Left lobe of liver (tissue), 2 donors: Measurements from ENCODE around the gene ZSWIM5. TPM values are rescaled to one million over a fixed set of nuclear protein-coding genes. Genes with fewer than 3 reads are reported as not detected.

Experiments
- ATAC-seq: fragments of 200-7000 bp; cut with Tn5 transposase; one replicate; pipeline ENCODE4 v1.9.1; 2020; ENCODE audit warnings: mild to moderate bottlenecking, moderate library complexity
- DNase-seq: peaks from one replicate; pipeline ENCODE4 v3.0.0-alpha.2; 2020; ENCODE audit warnings: low spot score
- total RNA-seq: library from RNA; stranded (reverse); gene quantifications from one replicate; pipeline ENCODE4 v1.2.1, GENCODE V29; 2021
- donor health status: DM: no; HTN: no; CAD: no; lungs with moderate emphysema.
- donor health status: DM: no; HTN: yes; CAD: no.

ZSWIM5 gene
- total RNA-seq, 1 donor from 2014 or later = 0.33 TPM

DNA sequence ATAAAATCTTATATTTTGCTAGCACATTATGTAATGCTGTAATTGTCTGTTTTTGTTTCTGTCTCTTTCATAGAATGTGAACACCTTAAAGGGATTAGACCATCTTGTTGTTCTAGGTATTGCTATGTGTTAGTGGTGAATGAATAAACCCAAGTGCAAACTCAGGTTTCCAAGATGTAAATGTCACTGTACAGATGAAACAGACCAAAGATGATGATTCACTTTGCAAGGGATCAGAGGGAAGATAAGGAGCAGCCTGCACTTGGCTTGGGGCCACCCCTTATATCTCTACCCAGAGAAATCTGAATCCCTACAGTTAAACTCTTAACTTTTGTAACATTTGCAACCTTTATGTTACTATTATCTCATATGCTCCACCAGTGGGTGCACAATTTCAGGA is 168.9 kb downstream of the ZSWIM5 start:
- DNase-seq (no peak), ATAC-seq (no peak)

DNA sequence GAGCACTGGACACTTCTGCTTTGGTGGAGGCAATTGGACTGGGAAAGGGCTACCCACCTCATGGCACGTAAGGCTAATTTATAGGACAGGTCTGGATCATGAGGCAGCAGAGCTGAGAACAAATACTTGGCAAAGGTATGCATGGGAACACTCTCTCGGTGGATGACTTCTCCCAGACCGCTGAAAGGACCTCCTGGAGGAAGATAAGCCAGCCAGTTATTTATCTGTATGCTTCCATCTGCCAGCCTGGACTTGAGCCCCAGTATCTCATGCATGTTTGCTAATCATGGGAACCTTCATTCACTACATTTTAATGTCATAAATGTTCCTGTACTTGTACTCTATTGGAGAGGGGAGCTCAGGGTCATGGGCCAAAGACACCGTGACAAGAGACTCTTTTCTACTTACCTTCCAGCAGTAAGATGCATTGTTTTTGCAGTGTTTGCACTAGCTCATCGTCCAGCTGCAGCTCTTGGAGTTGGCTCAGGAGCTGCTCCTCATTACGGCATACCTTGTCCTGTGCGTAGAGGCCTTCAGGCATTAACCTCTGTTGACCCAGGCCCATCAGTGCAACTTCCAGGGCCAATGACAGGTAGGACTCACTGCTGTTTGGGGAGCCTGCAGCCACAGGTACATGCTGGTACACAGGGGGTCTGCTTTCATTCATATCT is 170.6 kb downstream of the ZSWIM5 start:
- no peak for DNase-seq

DNA sequence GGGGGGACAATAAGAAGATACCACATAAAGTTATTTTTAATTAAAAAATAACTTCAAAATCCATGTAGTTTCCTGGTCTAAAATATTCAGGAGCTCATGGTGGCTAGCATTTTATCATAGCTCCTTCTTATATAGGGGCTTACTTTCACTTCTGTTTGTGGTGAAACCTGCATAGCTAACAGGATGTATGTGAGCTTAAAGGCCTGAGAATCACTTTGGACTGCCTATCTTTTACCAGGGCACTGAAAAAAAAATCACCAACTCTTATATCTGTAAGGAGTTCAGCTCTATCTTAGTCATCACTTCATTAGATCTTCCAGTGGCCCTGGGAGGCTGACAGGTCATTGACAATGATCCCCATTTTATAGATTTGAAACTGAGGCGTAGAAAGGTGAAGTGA is 173.0 kb downstream of the ZSWIM5 start:
- DNase-seq (no peak), ATAC-seq (no peak)

More for the DNA sequence above, 170.6 kb downstream of the ZSWIM5 start:
- no peak for ATAC-seq

DNA sequence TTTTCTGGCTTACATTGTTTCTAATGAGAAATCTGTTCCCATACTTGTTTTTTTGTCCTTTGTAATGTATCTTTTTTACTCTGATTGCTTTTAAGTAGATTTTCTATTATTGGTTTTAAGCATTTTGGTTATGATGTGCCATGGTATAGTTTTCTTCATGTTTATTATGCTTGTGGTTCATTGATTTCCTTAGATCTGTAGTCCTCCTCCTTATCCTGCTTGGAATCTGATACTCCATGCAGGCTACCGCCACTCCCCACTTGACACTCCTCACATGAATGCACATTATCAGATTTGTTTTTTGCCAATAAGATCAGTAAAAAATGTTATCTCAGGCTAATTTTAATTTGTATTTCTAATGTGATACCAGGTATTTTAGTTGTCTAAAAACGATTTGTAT is 173.6 kb downstream of the ZSWIM5 start:
- no peak for DNase-seq
- ATAC-seq = no peak

DNA sequence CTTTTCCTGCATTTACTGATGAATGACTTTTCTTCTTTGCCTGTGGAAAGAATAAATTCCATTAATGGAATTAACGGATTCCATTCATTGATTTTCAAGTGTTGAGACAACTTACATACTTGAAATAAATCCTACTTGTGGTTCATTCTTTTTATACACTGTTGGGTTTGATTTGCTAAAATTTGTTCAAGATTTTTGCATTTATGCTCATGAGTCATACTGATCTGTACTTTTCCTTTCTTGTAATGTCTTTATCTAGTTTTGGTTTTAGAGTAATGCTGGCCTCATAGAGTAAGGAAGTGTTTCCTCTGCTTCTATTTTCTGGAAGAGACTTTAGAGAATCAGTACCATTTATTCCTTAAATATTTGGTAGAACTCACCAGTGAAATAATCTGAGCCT is 180.0 kb downstream of the ZSWIM5 start:
- ATAC-seq (no peak), DNase-seq (no peak)

DNA sequence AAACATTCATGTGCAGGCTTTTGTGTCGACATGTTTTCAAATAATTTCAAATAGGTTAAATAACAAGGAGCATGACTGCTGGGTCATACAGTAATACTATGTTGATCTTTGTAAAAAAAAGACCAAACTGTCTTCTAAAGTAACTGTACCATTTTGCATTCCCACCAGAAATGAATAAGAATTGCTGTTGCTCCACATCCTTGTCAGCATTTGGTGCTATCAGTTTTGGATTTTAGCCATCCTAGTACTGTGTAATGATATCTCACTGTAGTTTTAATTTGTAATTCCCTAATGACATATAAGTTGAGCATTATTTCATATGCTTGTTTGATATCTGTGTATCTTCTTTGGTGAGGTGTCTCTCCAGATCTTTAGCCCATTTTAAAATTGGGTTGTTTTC is 182.7 kb downstream of the ZSWIM5 start:
- ATAC-seq = no peak
- DNase-seq = no peak

DNA sequence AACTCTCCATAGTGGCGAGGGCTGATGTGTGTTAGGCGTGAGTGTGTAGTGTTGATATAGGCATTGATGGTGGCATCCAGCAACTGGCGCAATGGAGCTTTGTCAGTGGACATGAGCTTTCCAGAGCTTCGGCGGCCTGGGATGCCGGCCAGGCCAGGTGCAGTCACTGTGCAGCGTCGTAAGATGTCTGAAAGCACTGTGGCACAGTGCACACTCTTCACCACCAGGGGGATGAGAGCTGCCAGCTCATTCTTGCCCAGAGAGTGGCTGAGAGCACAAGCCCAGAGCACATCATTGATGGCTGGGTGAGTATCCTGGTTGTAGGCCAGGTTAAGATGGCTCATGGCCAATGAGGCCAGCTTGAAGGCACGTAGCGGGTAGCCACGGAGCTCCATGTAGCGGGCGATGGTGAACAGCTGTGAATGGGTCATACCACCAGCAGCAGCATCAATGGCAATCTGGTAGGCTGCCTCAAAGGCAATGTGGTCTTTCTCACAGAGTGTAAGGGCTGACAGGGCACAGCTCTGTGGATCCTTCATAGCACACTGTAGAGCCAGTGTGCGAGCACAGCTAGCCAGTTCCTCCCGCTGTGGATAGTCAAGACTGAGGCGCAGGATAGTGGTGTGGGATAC is 187.7 kb downstream of the ZSWIM5 start:
- DNase-seq = peak; percentile 72
- ATAC-seq = peak; percentile 96

DNA sequence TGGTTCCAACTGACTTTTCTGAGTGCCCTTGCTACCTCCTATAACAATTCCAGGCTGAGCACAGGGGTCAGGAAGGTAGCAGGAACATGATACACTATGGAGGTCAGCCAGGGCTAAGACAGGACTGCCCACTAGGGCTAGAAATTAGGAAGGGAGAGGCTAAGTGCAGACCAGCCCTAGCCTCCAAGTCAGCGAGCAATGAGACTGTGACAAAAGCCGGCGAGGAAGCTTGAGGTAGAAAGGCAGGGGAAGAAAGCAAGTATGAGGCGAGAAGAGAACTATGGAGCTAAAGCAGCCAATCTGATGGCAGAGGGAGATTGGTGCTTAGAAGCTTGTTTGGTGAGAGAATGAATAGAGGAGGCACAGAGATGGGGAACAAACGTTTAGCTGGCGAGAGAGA is 189.6 kb downstream of the ZSWIM5 start:
- no peak for ATAC-seq
- peak; percentile 15 for DNase-seq

DNA sequence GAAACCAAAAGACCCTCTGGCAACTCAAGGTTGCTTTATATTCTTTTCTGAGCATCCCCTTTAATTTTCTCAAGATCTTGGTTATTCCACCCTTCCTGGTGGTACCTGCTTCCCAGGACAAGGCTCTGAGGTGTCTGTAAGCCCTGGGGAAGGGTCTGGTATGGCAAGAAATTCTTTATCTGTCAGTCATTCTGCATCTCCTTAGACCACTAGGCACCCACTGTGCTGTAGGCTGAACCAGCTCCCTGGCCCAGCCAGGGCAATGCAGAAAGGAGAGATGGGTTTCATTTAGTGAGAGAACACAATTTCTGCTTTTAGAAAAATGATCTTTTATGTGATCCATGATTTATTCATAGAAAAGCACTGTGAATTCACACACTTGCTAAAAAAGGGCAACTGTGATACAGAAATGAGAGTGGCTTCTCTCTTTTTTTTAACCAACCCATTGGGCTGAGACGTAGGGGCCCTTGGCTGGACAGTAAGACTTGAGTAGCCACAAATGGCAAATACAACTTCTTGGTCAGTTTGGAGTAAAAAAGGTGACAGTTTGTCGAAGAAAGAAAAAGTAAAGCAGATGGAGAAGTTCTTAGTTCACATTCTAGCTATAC is 190.2 kb downstream of the ZSWIM5 start:
- peak; percentile 3 for DNase-seq

DNA sequence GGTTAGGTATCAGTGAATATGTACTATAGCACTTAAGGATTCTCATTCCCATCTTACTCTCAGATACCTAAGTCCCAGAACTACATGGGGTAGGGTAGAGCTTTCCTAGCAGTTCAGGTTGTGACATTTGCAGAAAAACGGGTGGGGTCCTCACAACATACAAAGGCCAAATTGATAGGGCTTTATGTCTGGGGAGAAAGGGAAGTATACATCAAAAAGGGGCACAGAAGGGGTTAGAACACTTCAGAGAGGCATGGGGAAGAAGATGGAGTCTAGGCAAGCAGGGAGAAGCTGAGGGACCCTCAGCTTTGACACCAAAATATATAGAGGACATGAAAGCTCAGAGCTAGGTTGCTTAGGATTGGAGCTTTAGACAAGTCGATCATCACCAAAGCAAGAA is 190.7 kb downstream of the ZSWIM5 start:
- ATAC-seq = no peak
- DNase-seq = no peak

More for the DNA sequence above, 190.2 kb downstream of the ZSWIM5 start:
- ATAC-seq = no peak

DNA sequence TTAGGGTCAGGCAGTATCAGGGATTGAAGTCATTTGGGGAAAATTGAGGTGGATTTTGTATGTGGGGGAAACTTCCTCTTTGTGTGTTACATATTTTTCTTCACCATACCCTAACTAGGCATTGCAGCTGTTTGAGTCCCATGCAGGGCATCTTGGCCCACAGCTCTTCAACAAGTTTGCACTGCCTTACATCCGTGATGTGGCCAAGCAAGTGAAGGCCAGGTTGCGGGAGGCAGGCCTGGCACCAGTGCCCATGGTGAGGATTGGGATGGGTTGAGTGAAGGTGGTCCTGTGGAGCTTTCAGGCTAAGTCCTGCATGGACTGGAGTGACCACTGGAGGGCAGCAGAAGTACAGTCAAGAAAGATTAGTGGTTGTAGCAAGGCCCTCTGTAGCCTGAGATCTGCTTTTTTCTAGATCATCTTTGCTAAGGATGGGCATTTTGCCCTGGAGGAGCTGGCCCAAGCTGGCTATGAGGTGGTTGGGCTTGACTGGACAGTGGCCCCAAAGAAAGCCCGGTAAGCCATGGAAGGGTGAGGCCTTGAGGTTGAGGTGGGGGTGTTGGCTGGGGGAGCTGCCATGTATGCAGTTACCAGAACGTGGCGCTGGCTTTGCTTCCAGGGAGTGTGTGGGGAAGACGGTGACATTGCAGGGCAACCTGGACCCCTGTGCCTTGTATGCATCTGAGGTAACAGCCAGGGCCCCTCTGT is 191.9 kb downstream of the ZSWIM5 start:
- DNase-seq (peak; percentile 69), ATAC-seq (no peak)

DNA sequence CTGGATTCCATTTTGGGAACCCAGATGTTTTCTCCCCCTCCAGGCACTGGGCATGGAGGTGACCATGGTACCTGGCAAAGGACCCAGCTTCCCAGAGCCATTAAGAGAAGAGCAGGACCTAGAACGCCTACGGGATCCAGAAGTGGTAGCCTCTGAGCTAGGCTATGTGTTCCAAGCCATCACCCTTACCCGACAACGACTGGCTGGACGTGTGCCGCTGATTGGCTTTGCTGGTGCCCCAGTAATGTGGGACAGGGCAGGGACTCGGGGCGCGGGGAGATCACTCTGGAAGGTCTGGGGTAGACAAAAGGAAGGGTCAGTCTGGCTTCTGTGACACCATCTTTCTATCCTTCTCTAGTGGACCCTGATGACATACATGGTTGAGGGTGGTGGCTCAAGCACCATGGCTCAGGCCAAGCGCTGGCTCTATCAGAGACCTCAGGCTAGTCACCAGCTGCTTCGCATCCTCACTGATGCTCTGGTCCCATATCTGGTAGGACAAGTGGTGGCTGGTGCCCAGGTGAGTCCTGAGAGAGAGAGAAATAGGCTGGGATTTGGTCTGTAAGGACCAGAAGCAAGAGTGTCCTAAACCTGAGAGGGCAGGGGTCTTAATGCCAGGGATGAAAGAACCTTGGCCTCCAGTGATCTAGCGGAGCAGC is 192.7 kb downstream of the ZSWIM5 start:
- no peak for DNase-seq

DNA sequence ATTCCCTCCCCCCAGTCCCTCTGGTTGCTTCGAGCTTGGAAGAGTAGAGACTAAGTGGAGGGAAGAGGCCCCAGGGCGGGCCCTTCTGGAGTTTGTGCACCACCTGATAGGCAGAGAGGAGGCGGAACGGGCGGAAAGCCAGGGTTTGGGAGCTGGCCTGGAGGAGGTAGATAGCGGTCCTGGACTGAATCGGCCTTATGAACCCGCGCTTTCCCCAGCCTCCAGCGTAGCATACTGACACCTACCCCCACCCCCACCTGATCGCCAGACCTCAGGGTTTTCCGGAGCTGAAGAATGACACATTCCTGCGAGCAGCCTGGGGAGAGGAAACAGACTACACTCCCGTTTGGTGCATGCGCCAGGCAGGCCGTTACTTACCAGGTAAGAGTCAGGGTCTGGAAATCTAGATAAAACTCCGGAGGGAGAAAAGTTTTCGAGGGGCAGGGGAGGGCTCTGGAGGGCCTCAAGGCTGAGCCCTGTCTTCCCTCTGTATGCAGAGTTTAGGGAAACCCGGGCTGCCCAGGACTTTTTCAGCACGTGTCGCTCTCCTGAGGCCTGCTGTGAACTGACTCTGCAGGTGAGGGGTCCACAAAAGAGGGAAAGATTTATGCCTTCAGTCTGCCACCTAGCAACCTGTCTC is 193.6 kb downstream of the ZSWIM5 start:
- ATAC-seq (peak; percentile 72), DNase-seq (peak; percentile 94)

More for the DNA sequence above, 192.7 kb downstream of the ZSWIM5 start:
- no peak for ATAC-seq

DNA sequence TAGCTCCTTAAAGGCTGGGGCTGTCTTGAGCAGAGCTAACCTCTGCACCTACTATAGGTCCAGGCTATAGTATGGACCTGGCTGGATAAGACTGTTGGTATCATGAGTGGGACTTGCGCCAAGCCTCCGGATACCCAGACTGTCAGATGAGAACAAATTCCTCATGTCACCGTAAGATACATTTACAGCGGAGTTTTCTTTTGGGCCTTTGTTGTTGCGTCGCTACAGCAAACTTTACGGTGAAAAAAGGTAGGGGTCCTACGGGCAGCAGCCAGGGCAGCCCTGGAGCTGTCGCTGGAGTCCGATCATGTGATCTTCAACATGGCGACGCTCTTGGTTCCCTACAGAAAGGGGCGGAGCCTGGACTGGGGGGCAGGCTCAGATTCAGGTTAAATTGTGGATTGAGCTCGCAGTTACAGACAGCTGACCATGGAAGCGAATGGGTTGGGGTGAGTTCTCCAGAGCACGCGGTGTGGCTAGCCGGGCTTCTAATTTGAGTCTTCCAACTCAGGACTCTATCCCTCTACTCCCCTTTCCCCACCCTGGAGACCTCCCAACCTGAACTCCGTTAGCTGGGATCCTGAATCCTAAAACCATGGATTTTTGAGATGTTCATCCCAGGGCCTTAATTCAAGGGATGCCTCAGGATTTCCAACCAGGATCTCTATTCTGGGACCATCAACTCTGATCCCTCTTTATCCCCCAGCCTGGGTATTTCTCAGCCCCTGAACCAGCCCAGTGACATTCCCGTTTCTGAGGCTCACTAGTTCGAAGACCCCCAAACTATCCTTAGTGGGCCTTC is 194.4 kb downstream of the ZSWIM5 start, which contains the start of gene UROD:
TSS of gene UROD (plus strand) at position 418 of the 802 bp plus-strand sequence. CDS start at position 430, 12 bp downstream.
- peak; percentile 92 for DNase-seq
- peak; percentile 78 for ATAC-seq

DNA sequence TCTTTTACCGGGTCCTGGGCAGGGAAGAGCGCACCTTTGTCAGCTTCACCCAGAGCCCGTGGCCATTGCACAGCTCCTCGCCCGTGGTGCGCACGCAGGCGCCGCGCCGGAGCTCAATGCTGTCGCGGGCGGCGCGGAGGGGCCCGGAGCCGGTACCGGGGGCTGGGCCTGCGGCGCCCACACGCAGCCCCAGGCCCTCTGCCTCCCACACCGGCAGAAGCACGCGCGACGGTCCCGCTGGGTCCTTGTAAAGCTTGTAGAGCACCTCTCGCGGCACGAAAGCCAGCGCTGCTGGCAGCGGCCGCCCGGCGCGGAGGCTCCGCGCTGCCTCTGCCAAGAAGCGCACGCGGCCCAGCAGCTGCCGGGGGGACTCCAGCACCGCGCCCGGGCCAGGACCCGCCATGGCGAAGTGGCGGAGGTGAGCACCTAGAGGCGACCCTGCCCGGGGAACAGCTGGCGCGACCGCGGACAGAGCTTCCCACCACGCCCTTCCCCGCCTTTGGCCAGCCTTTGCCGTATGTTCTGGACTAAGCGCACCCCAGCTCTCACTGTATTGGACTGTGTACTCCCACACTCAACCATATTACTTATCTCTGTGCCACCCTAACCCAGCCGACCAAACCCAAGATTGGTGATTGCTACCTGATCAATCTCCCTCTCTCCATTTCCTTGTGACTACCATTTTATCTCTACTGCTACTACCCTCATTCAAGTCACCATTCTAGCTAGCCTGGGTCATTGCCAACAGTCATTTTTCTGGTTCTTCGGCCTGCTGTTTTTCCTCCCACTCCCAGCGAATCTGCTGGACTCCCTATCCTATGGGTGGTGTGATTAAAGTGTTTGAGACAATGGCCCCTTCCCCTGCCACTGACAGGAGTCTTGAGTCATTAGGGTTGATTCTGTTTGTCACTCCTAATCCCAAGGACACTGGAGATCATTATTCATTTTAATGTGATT is 195.3 kb downstream of the ZSWIM5 start, which contains the start of gene HECTD3:
TSS of gene HECTD3 (minus strand) at position 470 of the 957 bp plus-strand sequence. CDS start at position 403, 67 bp downstream.
- ATAC-seq (peak; percentile 83), DNase-seq (peak; percentile 90)

DNA sequence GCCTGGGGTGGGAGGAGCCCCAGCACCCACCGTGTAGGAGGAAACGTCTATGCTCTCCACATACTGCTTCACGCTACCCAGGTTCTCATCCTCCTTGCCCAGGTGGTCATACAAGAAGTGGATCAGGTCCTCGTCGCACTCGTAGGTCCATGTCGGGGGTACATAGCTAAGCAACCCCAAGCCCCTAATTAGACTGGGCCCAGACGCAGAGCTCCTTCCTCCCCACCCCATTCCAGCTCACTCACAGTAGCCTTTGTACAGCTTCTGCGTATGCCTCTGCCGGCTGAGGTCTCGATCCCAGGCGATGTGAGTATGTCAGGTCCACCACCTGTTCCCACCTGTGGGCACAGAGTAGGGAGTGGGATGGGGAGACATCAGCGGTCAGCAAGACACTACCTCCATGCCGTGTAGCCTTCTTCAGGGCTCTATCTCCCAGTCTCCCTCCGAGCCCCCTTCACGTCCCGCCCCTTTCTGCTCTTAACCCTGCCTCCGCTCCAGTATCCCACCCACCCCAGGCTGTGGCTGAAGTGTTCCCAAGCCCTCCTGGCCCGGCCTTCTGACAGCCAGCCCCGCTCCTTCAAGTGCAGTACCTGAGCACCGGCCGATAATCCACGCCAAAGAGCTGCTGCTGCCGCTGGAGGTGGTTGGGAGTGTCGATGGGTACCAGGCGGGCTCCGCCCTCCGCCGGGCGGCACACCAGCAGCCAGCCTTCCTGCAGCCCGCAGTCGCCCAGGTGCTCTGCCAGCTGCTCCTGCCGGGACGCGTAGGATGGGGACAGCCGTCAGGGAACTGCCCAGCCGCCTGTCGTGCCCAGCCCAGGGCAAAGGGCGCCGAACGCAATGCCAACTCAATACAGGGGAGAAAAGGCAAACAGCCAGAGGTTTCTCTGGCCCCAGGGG is 196.2 kb downstream of the ZSWIM5 start:
- ATAC-seq = peak; percentile 66
- peak; percentile 79 for DNase-seq

DNA sequence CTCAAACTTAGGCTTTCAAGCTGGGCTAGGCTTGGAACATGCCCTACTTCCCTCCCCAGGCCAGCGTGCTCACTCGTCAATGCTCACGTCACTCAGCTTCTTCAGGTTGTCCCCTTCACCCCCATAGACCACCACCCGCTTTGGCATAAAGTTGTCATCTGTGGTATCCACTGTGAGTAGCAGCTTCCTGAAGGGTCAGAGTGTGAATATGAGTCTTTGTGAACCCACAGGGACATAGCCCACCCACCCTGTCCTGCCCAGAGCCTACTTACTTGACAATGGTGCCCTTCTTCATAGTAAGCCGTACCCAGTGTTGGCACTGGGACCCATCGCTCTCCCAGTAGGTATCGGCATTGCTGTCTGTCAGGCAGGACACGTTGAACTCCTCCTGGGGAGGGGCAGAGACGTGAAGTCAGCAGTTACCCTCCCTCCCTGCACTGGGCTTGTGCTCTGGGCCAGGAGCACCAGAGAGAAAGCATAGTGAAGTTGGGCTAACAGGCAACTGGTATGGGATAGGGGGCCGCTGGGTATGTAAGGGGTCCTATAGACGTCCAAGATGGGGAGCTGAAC is 197.0 kb downstream of the ZSWIM5 start:
- DNase-seq = no peak
- ATAC-seq = no peak
